ENCODE data around the gene FAM237A. TPM values are rescaled to one million over a fixed set of nuclear protein-coding genes. Genes with fewer than 3 reads are reported as not detected.

The FAM237A gene
- total RNA-seq, 4 donors from 2014 or later = not detected

- no peak for DNase-seq
- Histone ChIP-seq H3K27ac (no peak overlapping the region), H3K9me3 (no peaks in the 10 kb centered on the region), H3K27me3 (peaks cover 0 to 51% (median 5%) of the 10 kb centered on the region in 4 donors), H3K4me1 (peaks cover 0 to 7% (median 0%) of the 10 kb centered on the region in 3 donors), H3K4me3 (no peak overlapping the region), H3K36me3 (no peaks in the 10 kb centered on the region)
- intact Hi-C loops (cut with DNase I) = no loop called here
- WGBS, 2 donors = 32 to 46% methylated on average over 2 to 3 of the region's 3 CpGs
- TF ChIP-seq CTCF (IDR thresholded peaks at IDR 0.05) (no peak), POLR2A (IDR thresholded peaks at IDR 0.05) (no peak)
These were observed 1.1 kb upstream of the FAM237A start for GRCh38 chr2:206641226-206641625.

- no peaks in the 10 kb centered on the region for H3K4me1 ChIP-seq
- peaks cover 0 to 14% (median 0%) of the 10 kb centered on the region in 4 donors for H3K27me3 ChIP-seq
- TF ChIP-seq POLR2A (IDR thresholded peaks at IDR 0.05) (no peak), CTCF (IDR thresholded peaks at IDR 0.05) (no peak)
- DNase-seq = no peak
- intact Hi-C loops (cut with DNase I) = no loop called here
- whole genome bisulfite sequencing, 2 donors = 61 to 73% methylated on average over 1 of the region's 1 CpG
- no peaks in the 10 kb centered on the region for H3K9me3 ChIP-seq
- no peaks in the 10 kb centered on the region for H3K36me3 ChIP-seq
- no peak overlapping the region for H3K4me3 ChIP-seq
- no peak overlapping the region for H3K27ac ChIP-seq
These were observed 5.7 kb downstream of the FAM237A start for GRCh38 chr2:206647985-206648384.

- no peaks in the 10 kb centered on the region for H3K4me1 ChIP-seq
- DNase-seq = no peak
- no peaks in the 10 kb centered on the region for H3K36me3 ChIP-seq
- TF ChIP-seq POLR2A (IDR thresholded peaks at IDR 0.05) (no peak), CTCF (IDR thresholded peaks at IDR 0.05) (no peak)
- intact Hi-C loops (cut with DNase I) = no loop called here
- no peak overlapping the region for H3K27ac ChIP-seq
- H3K9me3 ChIP-seq = no peaks in the 10 kb centered on the region
- H3K27me3 ChIP-seq = no peaks in the 10 kb centered on the region
- WGBS, 2 donors = 74 to 87% methylated on average over 1 of the region's 1 CpG
- H3K4me3 ChIP-seq = no peak overlapping the region
These were observed 14.8 kb downstream of the FAM237A start for GRCh38 chr2:206657087-206657486.

- Histone ChIP-seq H3K4me3 (no peak overlapping the region), H3K27me3 (no peaks in the 10 kb centered on the region), H3K27ac (no peak overlapping the region), H3K4me1 (no peaks in the 10 kb centered on the region), H3K9me3 (no peaks in the 10 kb centered on the region), H3K36me3 (no peaks in the 10 kb centered on the region)
- intact Hi-C loops (cut with DNase I) = no loop called here
- 73 to 75% methylated on average over 3 of the region's 3 CpGs for WGBS, 2 donors
- DNase-seq = no peak
- TF ChIP-seq CTCF (IDR thresholded peaks at IDR 0.05) (no peak), POLR2A (IDR thresholded peaks at IDR 0.05) (no peak)
These were observed 23.0 kb downstream of the FAM237A start for GRCh38 chr2:206665251-206665650.

- H3K9me3 ChIP-seq = no peaks in the 10 kb centered on the region
- DNase-seq = no peak
- TF ChIP-seq CTCF (IDR thresholded peaks at IDR 0.05) = no peak
- no peaks in the 10 kb centered on the region for H3K27me3 ChIP-seq
- H3K36me3 ChIP-seq = no peaks in the 10 kb centered on the region
- intact Hi-C loops (cut with DNase I) = no loop called here
- H3K27ac ChIP-seq = no peak overlapping the region
- WGBS, 2 donors = 53 to 57% methylated on average over 7 of the region's 7 CpGs
- no peak overlapping the region for H3K4me3 ChIP-seq
- no peaks in the 10 kb centered on the region for H3K4me1 ChIP-seq
These were observed 28.4 kb downstream of the FAM237A start for GRCh38 chr2:206670531-206671319.

Measured in esophagus squamous epithelium (tissue), 5 donors.